ENCODE data around the gene CACNA2D3.

Gene CACNA2D3

GRCh38 chr3:54572197-54572895 lies 450.0 kb downstream of the CACNA2D3 start:
- DNase-seq (ENCODE audit: low read depth, low spot score) = no peak

- DNase-seq (ENCODE audit: low read depth, low spot score) = no peak
These were observed 451.5 kb downstream of the CACNA2D3 start for GRCh38 chr3:54573858-54574257.

DNA sequence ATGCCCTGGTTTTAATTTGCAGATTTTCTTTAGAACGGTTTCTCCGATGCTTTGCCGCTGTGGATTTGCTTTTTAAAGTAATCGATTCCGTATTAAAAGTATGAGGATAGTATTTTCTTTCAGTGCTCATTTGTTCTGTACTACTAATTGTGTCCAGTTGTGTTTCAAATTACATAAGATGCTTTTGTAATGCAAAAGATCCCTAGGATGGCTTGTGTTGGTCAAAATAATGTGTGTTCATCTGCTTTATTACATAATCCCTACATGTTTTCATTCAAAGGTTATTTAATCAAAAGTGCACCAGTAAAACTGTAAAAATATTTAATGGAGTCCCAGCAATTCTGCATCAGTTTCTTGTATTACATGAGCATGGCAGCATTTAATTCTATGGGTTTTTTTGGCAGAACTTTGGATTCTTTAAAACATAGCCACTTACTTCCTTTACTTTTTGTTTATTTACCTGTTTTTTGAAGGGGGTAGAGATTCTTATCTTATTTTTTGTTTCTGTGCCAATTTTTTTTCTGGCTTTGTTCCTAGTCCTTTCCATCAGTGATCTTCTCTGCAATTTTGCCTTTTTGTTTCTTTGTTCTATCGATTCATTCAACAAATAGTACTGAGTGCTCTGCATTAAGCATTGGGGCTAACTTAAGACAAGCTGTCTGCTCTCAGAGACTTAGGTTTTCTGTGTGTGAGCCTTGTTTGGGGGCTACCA lies 452.7 kb downstream of the CACNA2D3 start:
- DNase-seq (ENCODE audit: low read depth, low spot score) = no peak

DNA sequence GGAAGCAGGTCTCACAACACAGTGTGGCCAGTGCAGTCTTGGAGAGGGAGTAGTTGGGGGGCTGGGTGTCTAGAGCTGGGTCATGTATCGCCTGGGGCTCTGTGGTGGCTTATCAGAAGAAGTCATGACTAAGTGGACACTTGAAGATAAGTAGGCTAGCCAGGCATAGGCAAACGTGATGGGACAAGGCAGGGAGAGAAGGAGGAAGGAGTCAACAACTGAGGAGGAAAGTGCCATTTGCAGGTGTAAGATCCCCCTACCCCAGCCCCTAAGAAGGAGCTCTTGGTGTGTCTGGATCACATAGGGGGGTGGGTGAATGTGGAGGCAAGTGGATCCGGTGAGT lies 453.2 kb downstream of the CACNA2D3 start:
- no peak for DNase-seq (ENCODE audit: low read depth, low spot score)

DNA sequence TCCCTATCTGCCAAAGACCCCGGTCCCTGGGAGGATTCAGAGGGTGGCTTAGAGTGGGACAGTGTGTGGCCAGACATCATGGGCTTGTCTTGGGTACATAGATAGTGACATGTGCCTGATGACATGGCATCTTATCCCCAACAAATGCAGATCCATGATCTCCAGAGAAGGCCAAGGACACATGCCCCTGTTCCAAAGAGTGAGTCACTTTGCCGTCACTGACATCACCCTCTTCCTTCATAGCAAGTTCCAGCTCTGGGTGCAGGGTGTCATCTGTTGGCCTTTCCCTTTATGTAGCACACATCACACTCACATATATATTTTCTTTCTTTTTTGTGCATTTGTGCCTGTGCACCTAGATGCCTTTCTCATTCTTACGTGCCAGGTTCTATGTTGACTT lies 455.0 kb downstream of the CACNA2D3 start:
- DNase-seq (ENCODE audit: low read depth, low spot score) = no peak

GRCh38 chr3:54578417-54578816 lies 456.1 kb downstream of the CACNA2D3 start:
- DNase-seq (ENCODE audit: low read depth, low spot score) = no peak

- no peak for DNase-seq (ENCODE audit: low read depth, low spot score)
These were observed 458.1 kb downstream of the CACNA2D3 start for GRCh38 chr3:54580453-54580852.

- DNase-seq (ENCODE audit: low read depth, low spot score) = no peak
These were observed 460.1 kb downstream of the CACNA2D3 start for GRCh38 chr3:54582424-54582823.

DNA sequence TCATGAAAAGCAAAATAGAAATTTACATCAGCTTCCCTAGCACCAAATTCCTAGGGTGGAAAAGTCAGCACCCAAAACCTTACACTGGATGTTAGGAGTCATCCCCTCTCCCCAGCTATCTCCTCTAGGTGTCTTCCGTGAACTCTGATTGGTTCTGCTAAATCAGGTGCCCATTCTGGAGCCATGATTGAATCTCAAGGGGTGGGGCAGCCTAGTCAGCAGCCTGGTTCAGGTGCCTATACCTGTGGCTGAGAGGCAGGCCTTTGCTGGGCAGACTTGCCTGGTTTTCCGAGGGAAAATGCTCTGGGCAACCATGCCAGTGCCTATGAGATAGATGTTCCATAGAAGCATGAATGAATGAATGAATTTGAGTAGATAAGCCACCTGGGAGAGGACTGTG lies 468.8 kb downstream of the CACNA2D3 start:
- no peak for DNase-seq (ENCODE audit: low read depth, low spot score)

DNA sequence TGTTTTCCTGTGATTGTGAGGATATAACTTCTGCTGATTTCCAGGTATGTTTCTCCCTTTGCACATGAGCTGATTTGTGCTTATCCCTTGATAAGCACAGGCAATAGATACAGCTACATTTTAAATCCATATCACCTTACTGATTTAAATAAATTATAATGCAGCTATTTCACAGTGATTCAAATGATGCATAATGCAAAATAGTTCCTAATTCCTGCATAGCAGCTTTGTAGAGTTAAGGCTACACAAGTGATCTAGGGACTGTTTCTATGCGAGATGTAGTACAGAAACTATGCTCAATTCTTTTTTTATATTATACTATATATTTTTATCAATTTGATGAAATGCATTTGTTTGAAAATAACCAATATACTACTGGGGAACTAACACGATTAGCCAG lies 471.3 kb downstream of the CACNA2D3 start:
- DNase-seq (ENCODE audit: low read depth, low spot score) = no peak

- no peak for DNase-seq (ENCODE audit: low read depth, low spot score)
These were observed 473.7 kb downstream of the CACNA2D3 start for GRCh38 chr3:54596087-54596486.

- DNase-seq (ENCODE audit: low read depth, low spot score) = no peak
These were observed 477.4 kb downstream of the CACNA2D3 start for GRCh38 chr3:54599716-54600115.

GRCh38 chr3:54600441-54601204 lies 478.3 kb downstream of the CACNA2D3 start:
- DNase-seq (ENCODE audit: low read depth, low spot score) = no peak

DNA sequence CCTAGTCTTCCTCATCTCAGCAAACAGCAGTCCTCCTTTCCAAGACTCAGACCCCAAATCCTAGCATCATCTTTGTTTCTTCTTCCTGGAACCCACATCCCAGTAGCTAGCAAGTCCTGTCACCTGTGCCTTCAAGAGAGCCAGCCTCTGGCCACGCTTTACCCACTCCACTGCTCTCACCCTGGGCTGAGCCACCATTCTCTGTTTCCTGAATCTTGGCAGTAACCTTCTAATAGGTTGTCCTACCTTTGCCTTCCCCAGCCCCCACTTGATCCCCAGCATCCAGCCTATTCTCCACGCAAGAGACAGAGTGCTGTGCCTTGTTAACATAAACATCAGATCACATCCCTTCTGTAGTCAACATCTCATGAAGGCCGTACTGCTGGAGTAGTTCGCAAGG lies 482.1 kb downstream of the CACNA2D3 start:
- DNase-seq (ENCODE audit: low read depth, low spot score) = no peak

GRCh38 chr3:54608041-54608440 lies 485.7 kb downstream of the CACNA2D3 start:
- DNase-seq (ENCODE audit: low read depth, low spot score) = no peak

GRCh38 chr3:54619053-54619452 lies 496.7 kb downstream of the CACNA2D3 start:
- DNase-seq (ENCODE audit: low read depth, low spot score) = no peak

DNA sequence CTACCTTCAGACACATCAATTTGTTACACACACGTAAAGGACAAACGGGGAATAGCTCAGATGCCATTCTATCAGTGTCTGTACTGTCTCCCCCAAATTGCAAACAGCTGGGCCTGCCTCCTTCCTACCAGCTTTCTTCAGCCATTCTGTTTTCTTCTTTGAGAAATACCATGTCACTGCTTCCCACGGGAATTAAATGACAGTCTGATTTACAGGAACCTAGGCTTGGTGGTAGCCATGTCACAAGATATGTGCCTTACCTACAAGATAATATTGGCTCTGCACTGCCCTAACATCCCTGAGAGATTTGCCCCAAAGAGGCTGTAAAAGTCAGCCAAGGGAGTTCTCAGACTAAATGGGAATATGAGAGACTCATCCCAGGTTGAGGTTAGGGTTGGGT lies 497.2 kb downstream of the CACNA2D3 start:
- DNase-seq (ENCODE audit: low read depth, low spot score) = no peak

DNA sequence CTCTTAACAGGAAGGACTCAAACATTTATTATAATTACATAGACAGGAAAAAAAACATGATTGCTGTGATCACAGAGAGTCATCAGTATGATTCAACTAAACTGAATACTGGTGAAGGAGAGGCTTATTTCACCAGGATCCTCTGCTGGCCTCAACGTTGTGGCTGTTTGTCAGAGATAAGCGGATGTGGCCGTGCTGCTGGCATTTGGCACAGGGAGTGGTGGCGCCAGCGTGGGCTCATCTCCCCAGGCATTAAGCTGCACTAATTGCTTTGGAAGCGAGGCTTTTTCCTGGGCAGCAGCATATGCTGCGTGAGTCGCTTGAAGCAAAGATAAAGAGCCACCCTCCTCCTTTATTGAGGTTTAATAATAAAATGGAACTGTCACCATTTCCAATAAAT lies 498.8 kb downstream of the CACNA2D3 start:
- DNase-seq (ENCODE audit: low read depth, low spot score) = no peak

GRCh38 chr3:54622678-54623077 lies 500.3 kb downstream of the CACNA2D3 start:
- DNase-seq (ENCODE audit: low read depth, low spot score) = no peak

DNA sequence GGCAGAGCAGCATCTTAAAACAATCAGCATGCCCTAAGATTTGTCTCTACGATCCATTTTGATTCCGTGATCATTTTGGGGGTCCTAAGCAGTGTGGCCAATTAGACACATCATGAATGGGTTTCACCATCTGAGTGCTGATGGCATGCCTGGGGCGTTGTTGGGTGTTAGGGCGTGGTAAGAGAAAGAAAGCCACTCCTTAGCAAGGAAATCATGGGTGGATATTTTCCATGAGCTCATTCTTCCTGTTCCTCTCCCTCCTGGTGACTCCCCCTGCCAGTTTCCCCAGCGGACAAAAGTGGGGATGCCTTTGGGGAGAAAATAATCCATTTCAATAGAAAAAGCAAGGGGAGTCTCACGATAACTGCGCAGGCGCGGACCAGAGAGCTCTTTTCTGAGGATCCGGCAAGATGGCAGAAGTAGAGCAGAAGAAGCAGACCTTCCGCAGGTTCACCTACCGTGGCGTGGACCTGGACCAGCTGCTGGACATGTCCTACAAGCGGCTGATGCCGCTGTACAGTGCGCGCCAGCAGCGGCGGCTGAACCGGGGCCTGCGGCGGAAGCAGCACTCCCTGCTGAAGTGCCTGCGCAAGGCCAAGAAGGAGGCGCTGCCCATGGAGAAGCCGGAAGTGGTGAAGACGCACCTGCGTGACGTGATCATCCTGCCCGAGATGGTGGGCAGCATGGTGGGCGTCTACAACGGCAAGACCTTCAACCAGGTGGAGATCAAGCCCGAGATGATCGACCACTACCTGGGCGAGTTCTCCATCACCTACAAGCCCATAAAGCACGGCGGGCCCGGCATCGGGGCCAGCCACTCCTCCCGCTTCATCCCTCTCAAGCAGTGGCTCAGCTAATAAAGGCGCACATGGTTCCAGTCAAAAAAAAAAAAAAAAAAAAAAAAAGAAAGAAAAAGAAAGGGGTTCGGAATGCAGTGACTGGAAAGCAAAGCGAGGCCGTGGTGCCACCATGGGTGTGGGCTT lies 503.7 kb downstream of the CACNA2D3 start:
- DNase-seq (ENCODE audit: low read depth, low spot score) = no peak

- DNase-seq (ENCODE audit: low read depth, low spot score) = no peak
These were observed 506.6 kb downstream of the CACNA2D3 start for GRCh38 chr3:54628888-54629441.
